ENCODE measurements around the gene MRPS18A. TPM values are rescaled to one million over a fixed set of nuclear protein-coding genes. Genes with fewer than 3 reads are reported as not detected.

MRPS18A gene
- total and polyA plus RNA-seq, 3 donors from 2014 or later: 37.5 to 63.0 (median 48.6) TPM

DNA sequence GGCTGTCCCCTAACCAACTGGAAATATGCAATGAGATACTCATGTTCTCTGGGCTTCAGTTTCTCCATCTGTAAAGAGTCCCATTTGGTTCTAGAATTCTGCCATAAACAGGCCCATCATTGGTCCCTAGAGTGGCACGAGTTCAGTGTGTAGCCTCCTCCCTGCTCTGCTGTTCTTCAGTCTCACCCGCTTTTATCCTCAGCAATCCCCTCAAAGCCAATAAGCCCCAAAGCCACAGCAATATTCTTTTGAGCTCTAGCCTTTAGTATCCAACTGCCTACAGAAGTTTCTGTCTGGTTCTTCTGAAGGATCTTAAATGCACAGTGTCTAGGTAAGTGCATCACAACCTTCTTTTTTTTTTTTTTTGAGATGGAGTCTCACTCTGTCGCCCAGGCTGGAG, 9.8 kb upstream of the MRPS18A start:
- H3K27me3 ChIP-seq: no peaks in the 10 kb centered on the region
- no peak for DNase-seq
- H3K9me3 ChIP-seq: no peaks in the 10 kb centered on the region
- no peak overlapping the region for H3K27ac ChIP-seq
- no peak overlapping the region for H3K4me3 ChIP-seq
- H3K4me1 ChIP-seq: peaks cover 3% of the 10 kb centered on the region
- H3K36me3 ChIP-seq (ENCODE audit: low read depth, missing control alignments): no peaks in the 10 kb centered on the region
- TF ChIP-seq, protein P1, sequence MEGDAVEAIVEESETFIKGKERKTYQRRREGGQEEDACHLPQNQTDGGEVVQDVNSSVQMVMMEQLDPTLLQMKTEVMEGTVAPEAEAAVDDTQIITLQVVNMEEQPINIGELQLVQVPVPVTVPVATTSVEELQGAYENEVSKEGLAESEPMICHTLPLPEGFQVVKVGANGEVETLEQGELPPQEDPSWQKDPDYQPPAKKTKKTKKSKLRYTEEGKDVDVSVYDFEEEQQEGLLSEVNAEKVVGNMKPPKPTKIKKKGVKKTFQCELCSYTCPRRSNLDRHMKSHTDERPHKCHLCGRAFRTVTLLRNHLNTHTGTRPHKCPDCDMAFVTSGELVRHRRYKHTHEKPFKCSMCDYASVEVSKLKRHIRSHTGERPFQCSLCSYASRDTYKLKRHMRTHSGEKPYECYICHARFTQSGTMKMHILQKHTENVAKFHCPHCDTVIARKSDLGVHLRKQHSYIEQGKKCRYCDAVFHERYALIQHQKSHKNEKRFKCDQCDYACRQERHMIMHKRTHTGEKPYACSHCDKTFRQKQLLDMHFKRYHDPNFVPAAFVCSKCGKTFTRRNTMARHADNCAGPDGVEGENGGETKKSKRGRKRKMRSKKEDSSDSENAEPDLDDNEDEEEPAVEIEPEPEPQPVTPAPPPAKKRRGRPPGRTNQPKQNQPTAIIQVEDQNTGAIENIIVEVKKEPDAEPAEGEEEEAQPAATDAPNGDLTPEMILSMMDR (IDR thresholded peaks at IDR 0.05): no peak
- no peak for TF ChIP-seq POLR2A (IDR thresholded peaks at IDR 0.05)
- intact Hi-C loops (cut with DNase I; ENCODE audit: low total_unique reads): no loop called here
- WGBS, 2 donors: 87 to 96% methylated on average over 3 of the region's 3 CpGs

DNA sequence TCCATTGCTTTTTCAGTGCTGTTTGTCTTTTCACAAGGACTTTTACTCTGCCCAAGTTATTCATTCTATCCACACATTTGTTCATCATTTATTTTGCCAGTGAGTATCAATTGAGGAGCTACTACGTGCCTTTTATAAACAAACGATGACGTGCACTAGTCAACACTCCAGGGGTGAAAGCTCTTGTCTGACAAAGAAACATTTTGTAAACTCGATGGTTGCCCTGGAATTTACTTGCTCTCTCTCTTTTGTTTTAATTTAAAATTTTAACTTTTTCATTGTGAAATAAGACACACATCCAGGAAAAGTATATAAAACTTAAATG, 8.3 kb upstream of the MRPS18A start:
- Histone ChIP-seq H3K27me3 (no peaks in the 10 kb centered on the region), H3K4me3 (no peak overlapping the region), H3K4me1 (peaks cover 3% of the 10 kb centered on the region), H3K9me3 (no peaks in the 10 kb centered on the region), H3K27ac (no peak overlapping the region), H3K36me3 (ENCODE audit: low read depth, missing control alignments) (no peaks in the 10 kb centered on the region)
- TF ChIP-seq, protein P1 (IDR thresholded peaks at IDR 0.05): no peak
- TF ChIP-seq POLR2A (IDR thresholded peaks at IDR 0.05): no peak
- WGBS, 2 donors: 66 to 72% methylated on average over 4 of the region's 4 CpGs
- no peak for DNase-seq
- intact Hi-C loops (cut with DNase I; ENCODE audit: low total_unique reads): no loop called here

DNA sequence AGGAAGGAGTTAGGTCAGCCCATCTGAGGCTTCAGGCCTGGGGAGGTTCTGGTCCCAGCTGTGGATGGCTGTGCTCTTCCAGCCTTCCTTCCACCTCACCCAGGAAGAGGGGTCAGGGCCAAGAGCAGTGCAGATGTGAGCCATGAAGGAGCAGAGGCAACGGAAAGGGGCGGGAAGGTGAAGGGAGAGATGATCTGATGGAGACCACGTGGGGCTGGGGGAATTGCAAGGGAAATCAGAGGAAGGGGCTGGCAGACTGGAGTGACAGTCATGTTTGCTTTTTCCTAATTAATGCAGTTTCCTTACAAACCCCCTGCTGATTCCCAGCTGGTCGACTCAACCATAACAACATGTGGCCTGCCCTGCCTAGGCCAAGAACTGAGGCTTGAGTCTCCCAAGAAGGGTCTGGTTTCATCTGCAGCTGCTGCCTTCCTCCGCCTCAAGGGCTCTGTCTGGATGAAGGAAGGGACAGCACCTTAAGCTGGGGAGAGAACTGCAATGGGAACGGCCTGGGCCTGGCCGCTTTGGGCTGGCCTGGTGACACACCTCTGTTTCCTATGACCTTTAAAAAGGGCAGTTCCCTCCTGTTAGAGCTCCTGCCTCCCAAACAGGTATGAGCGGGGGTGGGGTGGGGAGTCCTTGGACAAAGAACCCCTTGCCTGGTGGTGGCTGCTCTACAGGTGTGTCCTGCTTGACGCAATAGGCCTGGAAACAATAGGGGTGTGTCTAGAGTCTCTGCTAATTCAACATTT, 7.8 kb upstream of the MRPS18A start:
- H3K27me3 ChIP-seq: no peaks in the 10 kb centered on the region
- intact Hi-C loops (cut with DNase I; ENCODE audit: low total_unique reads): no loop called here
- no peaks in the 10 kb centered on the region for H3K9me3 ChIP-seq
- no peak overlapping the region for H3K27ac ChIP-seq
- no peak for TF ChIP-seq POLR2A (IDR thresholded peaks at IDR 0.05)
- TF ChIP-seq, protein P1 (IDR thresholded peaks at IDR 0.05): no peak
- H3K4me1 ChIP-seq: peaks cover 3% of the 10 kb centered on the region
- no peaks in the 10 kb centered on the region for H3K36me3 ChIP-seq (ENCODE audit: low read depth, missing control alignments)
- no peak overlapping the region for H3K4me3 ChIP-seq
- WGBS, 2 donors: 73 to 76% methylated on average over 9 of the region's 9 CpGs
- no peak for DNase-seq

DNA sequence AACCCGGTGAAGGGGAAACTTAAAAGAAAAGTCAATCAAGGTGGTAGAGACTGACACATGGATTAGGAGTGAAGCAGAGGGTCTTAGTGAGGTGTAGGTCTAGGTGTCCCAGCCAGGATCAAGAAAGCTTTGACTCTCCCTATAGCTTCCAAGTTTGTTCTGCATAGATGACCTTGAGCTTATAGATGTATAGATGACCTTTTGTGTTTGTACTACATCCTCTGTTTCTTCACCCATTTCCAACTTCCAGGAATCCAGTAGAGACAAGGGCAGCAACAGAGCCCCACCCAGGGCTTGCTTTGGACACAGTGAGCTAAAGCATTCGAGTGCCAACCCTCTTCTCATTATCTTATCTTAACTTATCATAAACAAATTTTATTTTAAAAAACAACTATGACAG, 1.8 kb upstream of the MRPS18A start:
- Histone ChIP-seq H3K9me3 (no peaks in the 10 kb centered on the region), H3K4me3 (no peak overlapping the region), H3K36me3 (ENCODE audit: low read depth, missing control alignments) (no peaks in the 10 kb centered on the region), H3K27ac (no peak overlapping the region), H3K4me1 (peaks cover 7% of the 10 kb centered on the region), H3K27me3 (no peaks in the 10 kb centered on the region)
- no peak for TF ChIP-seq POLR2A (IDR thresholded peaks at IDR 0.05)
- TF ChIP-seq, protein P1 (IDR thresholded peaks at IDR 0.05): no peak
- 73 to 78% methylated on average over 2 of the region's 2 CpGs for WGBS, 2 donors
- intact Hi-C loops (cut with DNase I; ENCODE audit: low total_unique reads): no loop called here
- DNase-seq: no peak

DNA sequence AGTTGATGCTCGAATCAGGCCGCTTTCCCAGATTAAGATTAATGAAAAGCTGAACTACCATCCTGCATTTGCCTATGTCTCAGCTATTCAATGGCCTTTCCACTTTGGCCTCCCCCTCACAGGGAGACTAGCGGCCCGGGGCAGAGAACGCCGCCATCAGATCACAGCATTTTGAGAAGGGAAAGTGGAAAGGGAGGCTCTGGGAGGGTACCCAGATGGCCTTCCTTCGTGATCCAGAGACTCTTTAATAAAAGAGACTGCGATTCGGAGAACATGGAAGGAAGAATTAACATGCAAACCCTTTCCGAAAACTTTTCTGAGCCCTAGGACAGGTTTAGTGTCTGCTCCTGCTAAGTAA, 533 bp downstream of the MRPS18A start:
- H3K36me3 ChIP-seq (ENCODE audit: low read depth, missing control alignments): no peaks in the 10 kb centered on the region
- intact Hi-C loops (cut with DNase I; ENCODE audit: low total_unique reads): no loop called here
- H3K27ac ChIP-seq: peak overlapping the region; percentile 61 to 70
- TF ChIP-seq, protein P1 (IDR thresholded peaks at IDR 0.05): no peak
- no peak for TF ChIP-seq POLR2A (IDR thresholded peaks at IDR 0.05)
- 2 to 4% methylated on average over 10 of the region's 10 CpGs for WGBS, 2 donors
- H3K4me3 ChIP-seq: peak overlapping the region; percentile 85 to 91
- H3K9me3 ChIP-seq: no peaks in the 10 kb centered on the region
- H3K27me3 ChIP-seq: no peaks in the 10 kb centered on the region
- DNase-seq: no peak
- H3K4me1 ChIP-seq: peaks cover 7% of the 10 kb centered on the region

All from testis (tissue), 3 donors.